Left ventricle myocardium inferior (tissue), 1 donor: Measurements from ENCODE around the gene KLK3. TPM values are rescaled to one million over a fixed set of nuclear protein-coding genes. Genes with fewer than 3 reads are reported as not detected.

Experiments used
- DNase-seq: peaks from one replicate; pipeline ENCODE4 v3.0.0-alpha.2; 2020
- H3K27ac ChIP-seq: fragments of 200-600 bp; replicated peaks from 2 replicates; pipeline ENCODE4 v1.8.0; 2021
- H3K27me3 ChIP-seq: fragments of 200-600 bp; 2 replicates; pipeline ENCODE4 v1.8.0; 2021; ENCODE audit warnings: low read depth
- H3K36me3 ChIP-seq: fragments of 200-600 bp; 2 replicates; pipeline ENCODE4 v1.8.0; 2021
- H3K4me1 ChIP-seq: fragments of 200-600 bp; 2 replicates; pipeline ENCODE4 v1.8.0; 2021
- H3K4me3 ChIP-seq: fragments of 200-600 bp; 2 replicates; pipeline ENCODE4 v1.8.0; 2021; ENCODE audit warnings: mild to moderate bottlenecking, moderate library complexity
- H3K9me3 ChIP-seq: fragments of 200-600 bp; replicated peaks from 2 replicates; pipeline ENCODE4 v1.8.0; 2021
- intact Hi-C: fragments of 100-400 bp; cut with micrococcal nuclease; formaldehyde crosslinking; loops from one replicate; pipeline ENCODE4 v1.11.0; 2022
- total RNA-seq: library from RNA; stranded (reverse); fragmentation: NEBNext Ultra II Directional; extraction: Animal tissue kit (Norgen Biotek cat#: 25700); gene quantifications from one replicate; pipeline ENCODE4 v1.2.1, GENCODE V29; 2021
- TF ChIP-seq, protein P1 (sequence below): fragments of 200-600 bp; IDR thresholded peaks from 2 replicates; pipeline ENCODE4 v1.8.0; 2021; ENCODE audit warnings: antibody characterized with exemption, mild to moderate bottlenecking, borderline replicate concordance
- donor health status: DM: no; HTN: yes; CAD: no; lungs with severe emphysema.

The KLK3 gene
- total RNA-seq, 1 donor from 2014 or later, result not detected

DNA sequence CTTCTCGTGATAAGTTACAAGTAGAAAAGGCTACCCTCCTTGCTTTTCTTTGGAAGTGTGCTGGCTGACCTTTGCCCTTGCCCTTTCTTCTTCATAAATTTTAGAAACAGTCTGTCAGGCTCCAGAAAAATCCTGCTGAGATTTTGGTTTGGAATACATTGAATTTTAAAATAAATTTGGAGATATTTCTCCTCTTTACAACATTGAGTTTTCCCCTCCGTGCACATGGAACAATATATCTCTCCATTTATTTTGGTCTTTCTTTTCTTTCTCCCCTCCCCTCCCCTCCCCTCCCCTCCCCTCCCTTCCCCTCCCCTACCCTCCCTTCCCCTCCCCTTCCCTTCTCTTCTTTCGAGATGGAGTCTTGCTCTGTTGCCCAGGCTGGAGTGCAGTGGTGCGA lies 47.9 kb downstream of the KLK3 start:
- no peaks in the 10 kb centered on the region for H3K36me3 ChIP-seq
- intact Hi-C loops, result no loop called here
- H3K27ac ChIP-seq, result no peak overlapping the region
- DNase-seq, result no peak
- TF ChIP-seq, protein P1, sequence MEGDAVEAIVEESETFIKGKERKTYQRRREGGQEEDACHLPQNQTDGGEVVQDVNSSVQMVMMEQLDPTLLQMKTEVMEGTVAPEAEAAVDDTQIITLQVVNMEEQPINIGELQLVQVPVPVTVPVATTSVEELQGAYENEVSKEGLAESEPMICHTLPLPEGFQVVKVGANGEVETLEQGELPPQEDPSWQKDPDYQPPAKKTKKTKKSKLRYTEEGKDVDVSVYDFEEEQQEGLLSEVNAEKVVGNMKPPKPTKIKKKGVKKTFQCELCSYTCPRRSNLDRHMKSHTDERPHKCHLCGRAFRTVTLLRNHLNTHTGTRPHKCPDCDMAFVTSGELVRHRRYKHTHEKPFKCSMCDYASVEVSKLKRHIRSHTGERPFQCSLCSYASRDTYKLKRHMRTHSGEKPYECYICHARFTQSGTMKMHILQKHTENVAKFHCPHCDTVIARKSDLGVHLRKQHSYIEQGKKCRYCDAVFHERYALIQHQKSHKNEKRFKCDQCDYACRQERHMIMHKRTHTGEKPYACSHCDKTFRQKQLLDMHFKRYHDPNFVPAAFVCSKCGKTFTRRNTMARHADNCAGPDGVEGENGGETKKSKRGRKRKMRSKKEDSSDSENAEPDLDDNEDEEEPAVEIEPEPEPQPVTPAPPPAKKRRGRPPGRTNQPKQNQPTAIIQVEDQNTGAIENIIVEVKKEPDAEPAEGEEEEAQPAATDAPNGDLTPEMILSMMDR, result no peak
- no peaks in the 10 kb centered on the region for H3K4me1 ChIP-seq
- peaks cover 75% of the 10 kb centered on the region for H3K27me3 ChIP-seq
- no peaks in the 10 kb centered on the region for H3K9me3 ChIP-seq
- no peak overlapping the region for H3K4me3 ChIP-seq

DNA sequence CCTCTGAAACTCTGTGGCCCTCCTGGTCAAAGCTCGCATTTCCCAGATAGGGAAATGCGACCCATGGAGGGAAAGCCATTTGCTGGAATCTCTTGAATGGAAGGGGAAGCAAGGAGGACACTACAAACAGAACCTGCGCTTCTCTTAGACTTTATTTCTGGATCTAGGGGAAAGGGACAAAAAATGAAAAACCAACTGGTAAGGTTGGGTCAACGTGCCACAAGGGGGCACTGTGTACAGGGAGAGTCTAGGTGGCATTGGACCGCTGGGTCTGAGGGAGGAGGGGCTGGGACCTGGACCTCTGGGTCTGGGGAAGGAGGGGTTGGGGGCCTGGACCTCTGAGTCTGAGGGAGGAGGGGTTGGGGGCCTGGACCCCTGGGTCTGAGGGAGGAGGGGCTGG lies 51.5 kb downstream of the KLK3 start:
- H3K27ac ChIP-seq, result no peak overlapping the region
- peaks cover 76% of the 10 kb centered on the region for H3K27me3 ChIP-seq
- no peaks in the 10 kb centered on the region for H3K9me3 ChIP-seq
- H3K4me3 ChIP-seq, result no peak overlapping the region
- no peak for DNase-seq
- no peaks in the 10 kb centered on the region for H3K36me3 ChIP-seq
- TF ChIP-seq, protein P1, result no peak
- H3K4me1 ChIP-seq, result no peaks in the 10 kb centered on the region
- intact Hi-C loops, result no loop called here

DNA sequence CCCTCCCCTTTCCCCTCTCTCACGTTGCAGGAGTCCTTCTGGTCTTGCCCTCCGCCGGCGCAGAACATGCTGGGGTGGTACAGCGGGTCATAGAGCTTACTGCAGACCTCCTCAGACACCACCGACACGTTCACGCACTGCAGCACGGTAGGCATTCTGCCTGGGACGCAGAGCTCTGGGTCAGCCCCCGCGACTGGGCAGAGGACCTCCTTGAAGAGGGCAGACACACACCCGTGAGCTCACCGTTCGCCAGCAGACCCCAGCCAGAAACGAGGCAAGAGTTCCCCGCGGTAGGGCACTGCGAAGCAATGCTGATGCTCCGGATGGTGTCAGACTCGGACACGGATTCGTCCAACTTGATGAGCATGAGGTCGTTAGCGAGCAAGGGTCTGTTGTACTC lies 53.6 kb downstream of the KLK3 start:
- peaks cover 83% of the 10 kb centered on the region for H3K27me3 ChIP-seq

DNA sequence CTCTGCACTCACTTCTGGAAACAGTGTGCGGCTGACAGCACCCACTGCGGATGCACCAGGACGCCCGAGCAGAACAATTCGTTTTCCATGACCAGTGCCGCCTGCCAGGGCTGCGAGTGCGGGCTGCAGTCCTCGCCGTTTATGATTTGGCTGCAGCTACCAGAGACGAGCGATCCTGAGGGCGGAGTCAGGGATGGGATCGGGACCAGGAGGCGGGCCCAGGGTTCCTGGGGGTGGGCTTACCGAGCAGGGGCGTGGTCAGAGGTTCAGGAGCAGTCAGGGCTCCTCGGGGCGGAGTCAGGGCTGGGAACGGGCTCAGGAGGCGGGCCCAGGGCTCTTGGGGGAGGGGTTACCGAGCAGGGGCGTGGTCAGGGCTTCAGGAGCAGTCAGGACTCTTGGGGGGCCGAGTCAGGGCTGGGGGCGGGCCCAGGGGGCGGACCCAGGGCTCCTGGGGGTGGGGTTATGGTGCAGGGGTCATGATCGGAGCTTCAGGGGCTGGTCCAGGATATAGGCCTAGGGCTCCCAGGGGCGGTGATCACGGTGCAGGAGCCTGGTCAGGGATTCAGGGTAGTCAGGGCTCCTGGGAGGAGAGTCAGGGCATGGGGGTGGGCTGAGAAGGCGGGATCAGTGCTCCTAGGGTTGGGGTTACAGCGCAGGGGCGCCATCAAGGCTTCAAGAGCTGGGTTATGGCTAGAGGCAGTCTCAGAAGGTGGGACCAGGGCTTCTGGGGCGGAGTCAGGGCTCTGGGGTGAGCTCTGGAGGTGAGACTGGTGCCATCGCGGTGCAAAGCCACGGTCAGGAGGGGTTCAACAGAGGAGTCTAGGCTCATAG lies 54.7 kb downstream of the KLK3 start:
- H3K27ac ChIP-seq, result no peak overlapping the region
- H3K27me3 ChIP-seq, result peaks cover 86% of the 10 kb centered on the region
- TF ChIP-seq, protein P1, result no peak
- H3K4me1 ChIP-seq, result no peaks in the 10 kb centered on the region
- intact Hi-C loops, result no loop called here
- no peak for DNase-seq
- H3K4me3 ChIP-seq, result no peak overlapping the region
- no peaks in the 10 kb centered on the region for H3K9me3 ChIP-seq
- H3K36me3 ChIP-seq, result no peaks in the 10 kb centered on the region

More for the DNA sequence above, 53.6 kb downstream of the KLK3 start:
- Histone ChIP-seq H3K4me3 (no peak overlapping the region), H3K4me1 (no peaks in the 10 kb centered on the region), H3K9me3 (no peaks in the 10 kb centered on the region), H3K27ac (no peak overlapping the region), H3K36me3 (no peaks in the 10 kb centered on the region)
- DNase-seq, result no peak
- TF ChIP-seq, protein P1, result no peak
- intact Hi-C loops, result no loop called here

Other genes with a start within 250 kb of the KLK3 start
- 0.22 TPM for gene SYT3, start 215.0 kb upstream of the KLK3 start, total RNA-seq
- 3.6 TPM for gene C19orf81, start 205.5 kb upstream of the KLK3 start, total RNA-seq
- gene SHANK1, start 135.1 kb upstream of the KLK3 start, total RNA-seq, result 0.25 TPM
- gene CLEC11A, start 131.6 kb upstream of the KLK3 start, total RNA-seq, result 6.2 TPM
- not detected for gene GPR32, start 84.5 kb upstream of the KLK3 start, total RNA-seq
- gene ACP4, start 64.5 kb upstream of the KLK3 start, total RNA-seq, result not detected
- 0.41 TPM for gene KLK1, start 31.1 kb upstream of the KLK3 start, total RNA-seq
- gene KLK15, start 21.3 kb upstream of the KLK3 start, total RNA-seq, result not detected
- not detected for gene KLK2, start 18.5 kb downstream of the KLK3 start, total RNA-seq
- gene KLK4, start 56.5 kb downstream of the KLK3 start, total RNA-seq, result not detected
- not detected for gene KLK5, start 98.1 kb downstream of the KLK3 start, total RNA-seq
- not detected for gene KLK6, start 114.7 kb downstream of the KLK3 start, total RNA-seq
- not detected for gene KLK7, start 129.0 kb downstream of the KLK3 start, total RNA-seq
- gene KLK8, start 146.7 kb downstream of the KLK3 start, total RNA-seq, result not detected
- not detected for gene KLK10, start 164.8 kb downstream of the KLK3 start, total RNA-seq
- gene KLK11, start 171.7 kb downstream of the KLK3 start, total RNA-seq, result not detected
- not detected for gene KLK12, start 180.1 kb downstream of the KLK3 start, total RNA-seq
- gene KLK13, start 210.2 kb downstream of the KLK3 start, total RNA-seq, result not detected
- 1.6 TPM for gene KLK14, start 228.0 kb downstream of the KLK3 start, total RNA-seq